ENCODE data around the gene MRPL52.
"Not testable (repeated sequence)": the region's sequence is repeated elsewhere in the genome, so short reads cannot be mapped to it uniquely, and the experiment has no call there.

MRPL52 gene

GRCh38 chr14:22829661-22830442, at the start of gene MRPL52:
Gene MRPL52 (plus strand): TSS chr14:22829887. CDS start chr14:22829913, 26 bp downstream.
- no peak for DNase-seq (ENCODE audit: low read depth, low spot score)
- Histone ChIP-seq H3K9ac (ENCODE audit: insufficient read length, low read depth) (peak within 1 kb of the TSS; percentile 90), H3K27me3 (ENCODE audit: insufficient read depth, insufficient read length) (no peaks in the 10 kb centered on the region), H3K4me1 (ENCODE audit: insufficient read depth, insufficient read length) (no peaks in the 10 kb centered on the region), H3K9me3 (ENCODE audit: insufficient read depth, low read length) (no peaks in the 10 kb centered on the region), H3K36me3 (ENCODE audit: insufficient read depth, insufficient read length, low read length) (peaks cover 30% of the 10 kb centered on the region), H3K4me3 (ENCODE audit: insufficient read length, low read depth) (peak within 1 kb of the TSS; percentile 86)
- TF ChIP-seq YY1 (IDR thresholded peaks at IDR 0.05; ENCODE audit: insufficient read depth, insufficient read length) (peak; percentile 96), SUZ12 (IDR thresholded peaks at IDR 0.05; ENCODE audit: extremely low read depth, insufficient read depth, insufficient read length) (no peak)

GRCh38 chr14:22780105-22780679, 49.5 kb upstream of the MRPL52 start:
- Histone ChIP-seq H3K4me3 (ENCODE audit: insufficient read length, low read depth) (no peak overlapping the region), H3K9me3 (ENCODE audit: insufficient read depth, low read length) (no peaks in the 10 kb centered on the region), H3K4me1 (ENCODE audit: insufficient read depth, insufficient read length) (peaks cover 3% of the 10 kb centered on the region), H3K27me3 (ENCODE audit: insufficient read depth, insufficient read length) (no peaks in the 10 kb centered on the region), H3K36me3 (ENCODE audit: insufficient read depth, insufficient read length, low read length) (peaks cover 20% of the 10 kb centered on the region), H3K9ac (ENCODE audit: insufficient read length, low read depth) (no peak overlapping the region)
- DNase-seq (ENCODE audit: low read depth, low spot score): no peak
- no peak for TF ChIP-seq ZNF274 (IDR thresholded peaks at IDR 0.05; ENCODE audit: low read depth, low read length)
- no peak for TF ChIP-seq YY1 (IDR thresholded peaks at IDR 0.05; ENCODE audit: insufficient read depth, insufficient read length)
- TF ChIP-seq SUZ12 (IDR thresholded peaks at IDR 0.05; ENCODE audit: extremely low read depth, insufficient read depth, insufficient read length): no peak

- no peak overlapping the region for H3K4me3 ChIP-seq (ENCODE audit: insufficient read length, low read depth)
- peaks cover 12% of the 10 kb centered on the region for H3K36me3 ChIP-seq (ENCODE audit: insufficient read depth, insufficient read length, low read length)
- peaks cover 3% of the 10 kb centered on the region for H3K4me1 ChIP-seq (ENCODE audit: insufficient read depth, insufficient read length)
- DNase-seq (ENCODE audit: low read depth, low spot score): no peak
- no peak overlapping the region for H3K9ac ChIP-seq (ENCODE audit: insufficient read length, low read depth)
- H3K9me3 ChIP-seq (ENCODE audit: insufficient read depth, low read length): no peaks in the 10 kb centered on the region
- no peaks in the 10 kb centered on the region for H3K27me3 ChIP-seq (ENCODE audit: insufficient read depth, insufficient read length)
- no peak for TF ChIP-seq ZNF274 (IDR thresholded peaks at IDR 0.05; ENCODE audit: low read depth, low read length)
- no peak for TF ChIP-seq YY1 (IDR thresholded peaks at IDR 0.05; ENCODE audit: insufficient read depth, insufficient read length)
- no peak for TF ChIP-seq SUZ12 (IDR thresholded peaks at IDR 0.05; ENCODE audit: extremely low read depth, insufficient read depth, insufficient read length)
Observed at GRCh38 chr14:22780941-22781300, 48.8 kb upstream of the MRPL52 start.

- TF ChIP-seq ZNF274 (IDR thresholded peaks at IDR 0.05; ENCODE audit: low read depth, low read length) (no peak), YY1 (IDR thresholded peaks at IDR 0.05; ENCODE audit: insufficient read depth, insufficient read length) (no peak), SUZ12 (IDR thresholded peaks at IDR 0.05; ENCODE audit: extremely low read depth, insufficient read depth, insufficient read length) (no peak)
- no peak overlapping the region for H3K9ac ChIP-seq (ENCODE audit: insufficient read length, low read depth)
- no peaks in the 10 kb centered on the region for H3K27me3 ChIP-seq (ENCODE audit: insufficient read depth, insufficient read length)
- no peak overlapping the region for H3K4me3 ChIP-seq (ENCODE audit: insufficient read length, low read depth)
- H3K4me1 ChIP-seq (ENCODE audit: insufficient read depth, insufficient read length): peaks cover 3% of the 10 kb centered on the region
- peaks cover 7% of the 10 kb centered on the region for H3K36me3 ChIP-seq (ENCODE audit: insufficient read depth, insufficient read length, low read length)
- DNase-seq (ENCODE audit: low read depth, low spot score): no peak
- no peaks in the 10 kb centered on the region for H3K9me3 ChIP-seq (ENCODE audit: insufficient read depth, low read length)
Observed at GRCh38 chr14:22781301-22781991, 48.2 kb upstream of the MRPL52 start.

GRCh38 chr14:22786685-22787084, 43.0 kb upstream of the MRPL52 start:
- Histone ChIP-seq H3K9ac (ENCODE audit: insufficient read length, low read depth) (no peak overlapping the region), H3K36me3 (ENCODE audit: insufficient read depth, insufficient read length, low read length) (no peaks in the 10 kb centered on the region), H3K9me3 (ENCODE audit: insufficient read depth, low read length) (no peaks in the 10 kb centered on the region), H3K4me1 (ENCODE audit: insufficient read depth, insufficient read length) (no peaks in the 10 kb centered on the region), H3K4me3 (ENCODE audit: insufficient read length, low read depth) (no peak overlapping the region), H3K27me3 (ENCODE audit: insufficient read depth, insufficient read length) (no peaks in the 10 kb centered on the region)
- TF ChIP-seq SUZ12 (IDR thresholded peaks at IDR 0.05; ENCODE audit: extremely low read depth, insufficient read depth, insufficient read length) (no peak), YY1 (IDR thresholded peaks at IDR 0.05; ENCODE audit: insufficient read depth, insufficient read length) (no peak), ZNF274 (IDR thresholded peaks at IDR 0.05; ENCODE audit: low read depth, low read length) (no peak)
- no peak for DNase-seq (ENCODE audit: low read depth, low spot score)

- no peak for DNase-seq (ENCODE audit: low read depth, low spot score)
- H3K9me3 ChIP-seq (ENCODE audit: insufficient read depth, low read length): no peaks in the 10 kb centered on the region
- no peak for TF ChIP-seq SUZ12 (IDR thresholded peaks at IDR 0.05; ENCODE audit: extremely low read depth, insufficient read depth, insufficient read length)
- TF ChIP-seq YY1 (IDR thresholded peaks at IDR 0.05; ENCODE audit: insufficient read depth, insufficient read length): no peak
- no peak for TF ChIP-seq ZNF274 (IDR thresholded peaks at IDR 0.05; ENCODE audit: low read depth, low read length)
- H3K4me3 ChIP-seq (ENCODE audit: insufficient read length, low read depth): no peak overlapping the region
- no peaks in the 10 kb centered on the region for H3K27me3 ChIP-seq (ENCODE audit: insufficient read depth, insufficient read length)
- H3K9ac ChIP-seq (ENCODE audit: insufficient read length, low read depth): no peak overlapping the region
- no peaks in the 10 kb centered on the region for H3K4me1 ChIP-seq (ENCODE audit: insufficient read depth, insufficient read length)
- no peaks in the 10 kb centered on the region for H3K36me3 ChIP-seq (ENCODE audit: insufficient read depth, insufficient read length, low read length)
Observed at GRCh38 chr14:22791301-22791700, 38.4 kb upstream of the MRPL52 start.

GRCh38 chr14:22792158-22792557, 37.5 kb upstream of the MRPL52 start:
- Histone ChIP-seq H3K4me1 (ENCODE audit: insufficient read depth, insufficient read length) (peaks cover 3% of the 10 kb centered on the region), H3K9ac (ENCODE audit: insufficient read length, low read depth) (no peak overlapping the region), H3K36me3 (ENCODE audit: insufficient read depth, insufficient read length, low read length) (no peaks in the 10 kb centered on the region), H3K4me3 (ENCODE audit: insufficient read length, low read depth) (no peak overlapping the region), H3K27me3 (ENCODE audit: insufficient read depth, insufficient read length) (no peaks in the 10 kb centered on the region), H3K9me3 (ENCODE audit: insufficient read depth, low read length) (no peaks in the 10 kb centered on the region)
- TF ChIP-seq SUZ12 (IDR thresholded peaks at IDR 0.05; ENCODE audit: extremely low read depth, insufficient read depth, insufficient read length): no peak
- TF ChIP-seq YY1 (IDR thresholded peaks at IDR 0.05; ENCODE audit: insufficient read depth, insufficient read length): no peak
- no peak for TF ChIP-seq ZNF274 (IDR thresholded peaks at IDR 0.05; ENCODE audit: low read depth, low read length)
- no peak for DNase-seq (ENCODE audit: low read depth, low spot score)

GRCh38 chr14:22793550-22793949, 36.1 kb upstream of the MRPL52 start:
- H3K27me3 ChIP-seq (ENCODE audit: insufficient read depth, insufficient read length); H3K4me1 ChIP-seq (ENCODE audit: insufficient read depth, insufficient read length); H3K9me3 ChIP-seq (ENCODE audit: insufficient read depth, low read length); H3K9ac ChIP-seq (ENCODE audit: insufficient read length, low read depth); H3K36me3 ChIP-seq (ENCODE audit: insufficient read depth, insufficient read length, low read length); DNase-seq (ENCODE audit: low read depth, low spot score); H3K4me3 ChIP-seq (ENCODE audit: insufficient read length, low read depth): not testable (repeated sequence)
